HepG2 (cell line): ENCODE measurements around the gene PRR15L. TPM values are rescaled to one million over a fixed set of nuclear protein-coding genes. Genes with fewer than 3 reads are reported as not detected.

Experiments
- CHD2 ChIP-seq: IDR thresholded peaks from 2 replicates; pipeline ENCODE4 v1.6.1; 2011; ENCODE audit warnings: low read depth, low read length, improper control_type of control experiment
- CREB1 ChIP-seq, 2 experiments: fragments of 450-650 bp in 1 of 2; IDR thresholded peaks; 2 replicates each; pipeline ENCODE4 v1.6.1; 2016 to 2017; ENCODE audit warnings: control low read depth in 1 of 2, mild to moderate bottlenecking in 1 of 2, missing compliant biosample characterization in 1 of 2, missing genetic modification characterization in 1 of 2
- EP300 ChIP-seq, 3 experiments: sonication (generic) in 1 of 3; formaldehyde crosslinking in 1 of 3; IDR thresholded peaks; 2 replicates each; pipeline versions ENCODE4 v1.5.1 to v1.6.1; 2011 to 2020; ENCODE audit warnings: low read depth in 2 of 3, low read length in 2 of 3, borderline replicate concordance in 1 of 3, improper control_type of control experiment in 1 of 3, mild to moderate bottlenecking in 1 of 3, missing genetic modification reagents in 1 of 3, moderate library complexity in 1 of 3
- EZH2 ChIP-seq: conservative IDR thresholded peaks from 2 replicates; pipeline ENCODE4 v1.6.1; 2012; ENCODE audit warnings: mild to moderate bottlenecking, low read depth, low read length, moderate library complexity
- HNRNPK ChIP-seq: fragments of 200-400 bp; formaldehyde crosslinking; IDR thresholded peaks from 2 replicates; pipeline ENCODE4 v1.6.1; 2018; ENCODE audit warnings: low read length, low read depth, moderate library complexity, mild to moderate bottlenecking; ENCODE audit not compliant: poor library complexity, severe bottlenecking
- HOMEZ ChIP-seq: IDR thresholded peaks from 2 replicates; pipeline ENCODE4 v1.6.1; 2016; ENCODE audit warnings: low read depth
- JUNB ChIP-seq: sonication (generic); formaldehyde crosslinking; IDR thresholded peaks from 2 replicates; pipeline ENCODE4 v1.8.0; 2022; ENCODE audit warnings: missing genetic modification reagents, mild to moderate bottlenecking, borderline replicate concordance
- KDM6A ChIP-seq: IDR thresholded peaks from 2 replicates; pipeline ENCODE4 v1.6.1; 2016; ENCODE audit warnings: low read depth
- MXD4 ChIP-seq: IDR thresholded peaks from 2 replicates; pipeline ENCODE4 v1.6.1; 2016; ENCODE audit warnings: mild to moderate bottlenecking, missing biosample characterization, missing genetic modification reagents
- NFE2L1 ChIP-seq: sonication (generic); formaldehyde crosslinking; IDR thresholded peaks from 2 replicates; pipeline ENCODE4 v1.4.0; 2020; ENCODE audit warnings: missing genetic modification reagents, mild to moderate bottlenecking, borderline replicate concordance
- SNAI1 ChIP-seq: sonication (generic); formaldehyde crosslinking; IDR thresholded peaks from 2 replicates; pipeline ENCODE4 v1.5.0; 2020; ENCODE audit warnings: mild to moderate bottlenecking, missing genetic modification reagents, borderline replicate concordance
- ZEB1 ChIP-seq: IDR thresholded peaks from 2 replicates; pipeline ENCODE4 v1.6.1; 2012; ENCODE audit warnings: mild to moderate bottlenecking, low read depth, inconsistent platforms; ENCODE audit not compliant: insufficient replicate concordance
- ZFYVE20 ChIP-seq: sonication (generic); formaldehyde crosslinking; IDR thresholded peaks from 2 replicates; pipeline ENCODE4 v1.8.0; 2023; ENCODE audit warnings: low read depth, mild to moderate bottlenecking, moderate library complexity, missing genetic modification reagents, borderline replicate concordance
- ZNF224 ChIP-seq: sonication (generic); formaldehyde crosslinking; IDR thresholded peaks from 2 replicates; pipeline ENCODE4 v1.5.0; 2020; ENCODE audit warnings: mild to moderate bottlenecking, missing genetic modification reagents
- ZNF24 ChIP-seq: fragments of 450-650 bp; IDR thresholded peaks from 2 replicates; pipeline ENCODE4 v1.6.1; 2017; ENCODE audit warnings: antibody characterized with exemption, mild to moderate bottlenecking
- ZNF468 ChIP-seq: sonication (generic); formaldehyde crosslinking; IDR thresholded peaks from 2 replicates; pipeline ENCODE4 v1.8.0; 2022; ENCODE audit warnings: mild to moderate bottlenecking, moderate library complexity, missing genetic modification reagents
- ZNF564 ChIP-seq: sonication (generic); formaldehyde crosslinking; IDR thresholded peaks from 2 replicates; pipeline ENCODE4 v1.8.1; 2023; ENCODE audit warnings: mild to moderate bottlenecking, missing genetic modification reagents
- ZNF567 ChIP-seq: sonication (generic); formaldehyde crosslinking; IDR thresholded peaks from 2 replicates; pipeline ENCODE4 v1.8.1; 2023; ENCODE audit warnings: mild to moderate bottlenecking, missing genetic modification reagents, borderline replicate concordance
- ZNF841 ChIP-seq: sonication (generic); formaldehyde crosslinking; IDR thresholded peaks from 2 replicates; pipeline ENCODE4 v1.8.1; 2023; ENCODE audit warnings: missing genetic modification reagents, borderline replicate concordance
- polyA plus RNA-seq, 8 experiments: library from polyadenylated mRNA; depleted of rRNA in 3 of 8; stranded (reverse) in 7 of 8; unstranded in 1 of 8; fragments of >200 nt; fragmentation: Illumina TruSeq in 4 of 8; extraction: Trizol in 4 of 8; gene quantifications; 2 replicates each; pipeline versions ENCODE4 v1.2.1 to v1.2.3, GENCODE V29; 2011 to 2016; ENCODE audit warnings: low read depth in 4 of 8, missing spikeins in 1 of 8, mixed read lengths in 1 of 8; ENCODE audit not compliant: insufficient read depth in 1 of 8
- total RNA-seq, 5 experiments: library from RNA; depleted of rRNA; stranded (reverse); fragments of >200 nt; fragmentation: Illumina TruSeq; extraction: Trizol; gene quantifications; 2 replicates each; pipeline ENCODE4 v1.2.3, GENCODE V29; 2016; ENCODE audit warnings: low read depth in 1 of 5
- TF ChIP-seq, protein P1 (sequence below): IDR thresholded peaks from 2 replicates; pipeline ENCODE4 v1.6.1; 2012; ENCODE audit warnings: low read length, improper control_type of control experiment
- TF ChIP-seq, protein P2 (sequence below): sonication (generic); formaldehyde crosslinking; IDR thresholded peaks from 2 replicates; pipeline ENCODE4 v1.9.0; 2021; ENCODE audit warnings: missing genetic modification reagents, borderline replicate concordance

The PRR15L gene
- total and polyA plus RNA-seq, 2 of the 13 experiments (the other 11 are each of a cell fraction or from before 2014, with no cell fraction given) = 0.44 to 2.0 TPM

- TF ChIP-seq ZEB1 (peak; percentile 90), ZFYVE20 (CRISPR knock-in tag) (no peak), HNRNPK (no peak), ZNF24 (no peak), ZNF564 (CRISPR knock-in tag) (no peak), ZNF468 (CRISPR knock-in tag) (no peak), CHD2 (no peak), EZH2 (no peak), MXD4 (peak; percentile 52; the same call in 1 of the 2 replicates), ZNF224 (CRISPR knock-in tag) (no peak), KDM6A (CRISPR knock-in tag) (peak; percentile 69), JUNB (CRISPR knock-in tag) (no peak), NFE2L1 (CRISPR knock-in tag) (no peak), HOMEZ (peak; percentile 80), CREB1 (IDR thresholded peaks at IDR 0.05) (no peak), CREB1 (CRISPR knock-in tag; IDR thresholded peaks at IDR 0.05) (no peak), ZNF841 (CRISPR knock-in tag) (no peak), EP300 (IDR thresholded peaks at IDR 0.05; ENCODE audit: low read depth in 2 of 2, low read length in 2 of 2) (peak in 1 of 2 experiments; percentile 66; a peak in 2 of 4 replicates), EP300 (CRISPR knock-in tag; IDR thresholded peaks at IDR 0.05; ENCODE audit: borderline replicate concordance) (0 out of 2 replicates have a peak, but pooled peaks have one; percentile 30), SNAI1 (CRISPR knock-in tag) (no peak), ZNF567 (CRISPR knock-in tag) (no peak)
- TF ChIP-seq, protein P1, sequence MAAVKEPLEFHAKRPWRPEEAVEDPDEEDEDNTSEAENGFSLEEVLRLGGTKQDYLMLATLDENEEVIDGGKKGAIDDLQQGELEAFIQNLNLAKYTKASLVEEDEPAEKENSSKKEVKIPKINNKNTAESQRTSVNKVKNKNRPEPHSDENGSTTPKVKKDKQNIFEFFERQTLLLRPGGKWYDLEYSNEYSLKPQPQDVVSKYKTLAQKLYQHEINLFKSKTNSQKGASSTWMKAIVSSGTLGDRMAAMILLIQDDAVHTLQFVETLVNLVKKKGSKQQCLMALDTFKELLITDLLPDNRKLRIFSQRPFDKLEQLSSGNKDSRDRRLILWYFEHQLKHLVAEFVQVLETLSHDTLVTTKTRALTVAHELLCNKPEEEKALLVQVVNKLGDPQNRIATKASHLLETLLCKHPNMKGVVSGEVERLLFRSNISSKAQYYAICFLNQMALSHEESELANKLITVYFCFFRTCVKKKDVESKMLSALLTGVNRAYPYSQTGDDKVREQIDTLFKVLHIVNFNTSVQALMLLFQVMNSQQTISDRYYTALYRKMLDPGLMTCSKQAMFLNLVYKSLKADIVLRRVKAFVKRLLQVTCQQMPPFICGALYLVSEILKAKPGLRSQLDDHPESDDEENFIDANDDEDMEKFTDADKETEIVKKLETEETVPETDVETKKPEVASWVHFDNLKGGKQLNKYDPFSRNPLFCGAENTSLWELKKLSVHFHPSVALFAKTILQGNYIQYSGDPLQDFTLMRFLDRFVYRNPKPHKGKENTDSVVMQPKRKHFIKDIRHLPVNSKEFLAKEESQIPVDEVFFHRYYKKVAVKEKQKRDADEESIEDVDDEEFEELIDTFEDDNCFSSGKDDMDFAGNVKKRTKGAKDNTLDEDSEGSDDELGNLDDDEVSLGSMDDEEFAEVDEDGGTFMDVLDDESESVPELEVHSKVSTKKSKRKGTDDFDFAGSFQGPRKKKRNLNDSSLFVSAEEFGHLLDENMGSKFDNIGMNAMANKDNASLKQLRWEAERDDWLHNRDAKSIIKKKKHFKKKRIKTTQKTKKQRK = no peak
- TF ChIP-seq, protein P2, sequence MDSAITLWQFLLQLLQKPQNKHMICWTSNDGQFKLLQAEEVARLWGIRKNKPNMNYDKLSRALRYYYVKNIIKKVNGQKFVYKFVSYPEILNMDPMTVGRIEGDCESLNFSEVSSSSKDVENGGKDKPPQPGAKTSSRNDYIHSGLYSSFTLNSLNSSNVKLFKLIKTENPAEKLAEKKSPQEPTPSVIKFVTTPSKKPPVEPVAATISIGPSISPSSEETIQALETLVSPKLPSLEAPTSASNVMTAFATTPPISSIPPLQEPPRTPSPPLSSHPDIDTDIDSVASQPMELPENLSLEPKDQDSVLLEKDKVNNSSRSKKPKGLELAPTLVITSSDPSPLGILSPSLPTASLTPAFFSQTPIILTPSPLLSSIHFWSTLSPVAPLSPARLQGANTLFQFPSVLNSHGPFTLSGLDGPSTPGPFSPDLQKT = no peak
These were observed 5.3 kb downstream of the PRR15L start (continued) for GRCh38 chr17:47952171-47953021.
